GM18867 (cell line): Measurements from ENCODE around the gene SASH3.
"Not testable (repeated sequence)": the region's sequence is repeated elsewhere in the genome, so short reads cannot be mapped to it uniquely, and the experiment has no call there.

Experiments
- ATAC-seq: cut with Tn5 transposase; IDR thresholded peaks from one replicate; pipeline ENCODE4 v1.9.1; 2021; ENCODE audit warnings: mild to moderate bottlenecking, moderate library complexity; ENCODE audit not compliant: unreplicated experiment

SASH3 gene

DNA sequence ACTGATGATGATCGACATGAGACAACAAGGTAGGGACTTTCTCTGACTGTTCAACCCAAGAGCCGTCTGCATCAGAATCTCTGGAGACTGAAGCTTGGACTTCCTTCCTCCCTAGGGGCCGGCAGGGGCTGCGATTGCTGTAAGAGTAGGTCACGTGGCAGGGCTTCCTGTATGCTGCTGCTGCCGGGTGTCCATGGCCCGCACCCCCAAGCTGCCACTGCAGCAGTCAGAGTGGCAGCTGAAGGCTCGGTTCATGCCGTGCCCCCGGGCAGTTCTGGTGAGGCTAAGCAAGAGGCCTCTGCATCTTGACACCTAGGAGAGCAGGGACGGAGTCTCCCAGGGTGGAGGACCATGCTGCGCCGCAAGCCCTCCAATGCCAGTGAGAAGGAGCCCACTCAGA is at the start of gene SASH3:
SASH3 (plus strand) TSS at position 203 of the 400 bp plus-strand sequence; CDS start at position 352, 149 bp downstream.
- ATAC-seq: peak; percentile 27

GRCh38 chrX:129731228-129731627 is 48.5 kb upstream of the SASH3 start:
- ATAC-seq: no peak

DNA sequence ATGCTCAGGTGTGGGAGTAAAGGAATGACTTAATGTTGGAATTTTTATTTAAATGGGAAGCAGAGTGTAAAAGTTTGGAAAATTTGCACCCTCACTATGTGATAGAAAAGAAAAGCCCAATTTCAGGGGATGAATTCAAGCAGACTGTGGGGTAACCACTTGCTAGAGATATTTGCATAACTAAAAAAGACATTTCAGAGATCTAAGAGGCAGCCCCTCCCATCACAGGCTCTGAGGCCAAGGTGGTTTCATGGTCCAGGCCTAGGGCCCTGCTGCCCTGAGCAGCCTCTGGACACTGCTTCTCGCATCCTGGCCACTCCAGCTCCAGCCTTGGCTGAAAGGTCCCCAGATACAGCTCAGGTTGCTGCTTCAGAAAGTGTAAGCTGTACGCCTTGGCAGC is 46.9 kb upstream of the SASH3 start:
- ATAC-seq: peak; percentile 49

DNA sequence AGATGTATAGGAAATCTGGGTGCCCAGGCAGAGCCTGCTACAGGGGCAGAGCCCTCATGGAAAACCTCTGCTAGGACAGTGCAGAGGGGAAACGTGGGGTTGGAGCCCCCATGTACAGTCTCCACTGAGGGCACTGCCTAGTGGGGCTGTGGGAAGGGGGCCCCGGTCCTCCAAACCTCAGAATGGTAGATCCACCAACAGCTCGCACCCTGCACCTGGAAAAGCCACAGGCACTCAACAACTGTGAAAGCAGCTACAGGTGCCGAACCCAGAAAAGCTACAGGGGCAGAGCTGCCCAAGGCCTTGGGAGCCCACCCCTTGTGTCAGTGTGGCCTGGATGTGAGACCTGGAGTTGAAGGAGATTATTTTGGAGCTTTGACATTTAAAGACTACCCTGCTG is 46.4 kb upstream of the SASH3 start:
- ATAC-seq: no peak

- no peak for ATAC-seq
Measured at GRCh38 chrX:129736491-129736890, 43.3 kb upstream of the SASH3 start.

GRCh38 chrX:129737916-129738315 is 41.8 kb upstream of the SASH3 start:
- no peak for ATAC-seq

- ATAC-seq: no peak
Measured at GRCh38 chrX:129738466-129739308, 41.1 kb upstream of the SASH3 start, which contains the start of gene XPNPEP2. XPNPEP2 (plus strand) TSS chrX:129738979; CDS start chrX:129739214, 235 bp downstream.

DNA sequence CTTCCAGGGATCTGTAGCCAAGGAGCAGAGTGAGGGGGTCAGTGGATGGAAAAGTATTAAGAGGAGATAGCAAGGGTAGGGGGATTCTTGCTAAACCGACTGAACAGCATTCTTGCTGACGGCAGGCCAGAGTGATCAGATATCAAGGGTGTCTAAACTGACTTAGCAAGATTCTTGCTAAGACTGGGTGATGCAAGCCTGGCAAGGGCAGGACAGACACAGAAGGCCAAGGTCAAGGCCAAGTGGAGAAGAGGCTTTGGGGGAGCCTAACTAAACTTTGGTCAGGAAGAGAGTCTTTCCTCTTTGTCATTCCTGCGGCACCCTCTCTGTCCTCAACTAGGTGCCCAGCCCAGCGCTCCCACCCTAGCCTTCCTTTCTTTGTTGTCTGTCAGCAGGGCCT is 40.2 kb upstream of the SASH3 start:
- ATAC-seq: no peak

DNA sequence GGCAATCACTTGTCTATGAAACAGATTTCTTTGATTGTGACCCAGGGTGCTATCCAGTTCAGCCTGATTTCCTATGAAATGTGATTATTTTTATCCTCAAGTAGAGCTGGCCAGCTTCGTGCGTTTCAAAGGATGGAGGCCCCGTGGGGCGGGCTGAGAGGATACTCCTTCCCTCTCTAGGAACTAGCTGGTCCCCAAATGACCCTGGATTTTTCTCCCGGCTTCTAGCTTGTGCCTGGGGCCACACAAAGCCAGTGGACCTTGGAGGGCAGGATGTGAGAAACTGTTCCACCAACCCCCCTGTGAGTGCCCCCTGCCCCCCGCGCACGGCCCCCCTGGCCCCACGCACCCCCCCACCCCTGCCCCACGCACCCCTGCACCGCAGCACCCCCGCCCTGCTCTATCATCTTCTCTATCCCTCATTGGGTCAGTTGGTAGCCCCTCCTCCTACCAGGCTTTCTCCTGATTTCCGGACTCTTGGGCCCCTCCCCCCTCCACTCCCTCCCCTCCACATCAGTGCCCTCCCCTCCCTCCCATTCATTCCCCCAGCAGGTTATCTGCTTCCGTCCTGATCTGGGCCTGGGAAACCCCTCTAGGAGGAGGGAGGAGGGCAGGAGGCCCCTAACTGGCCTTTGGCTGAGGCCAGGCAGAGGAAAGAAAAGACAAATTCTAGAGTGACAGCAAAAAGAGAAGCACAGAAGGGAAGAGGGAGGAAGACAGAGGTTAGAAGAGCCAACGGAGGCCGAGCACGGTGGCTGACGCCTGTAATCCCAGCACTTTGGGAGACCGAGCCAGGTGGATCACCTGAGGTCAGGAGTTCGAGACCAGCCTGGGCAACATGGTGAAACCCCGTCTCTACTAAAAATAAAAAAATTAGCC is 37.6 kb upstream of the SASH3 start:
- no peak for ATAC-seq

DNA sequence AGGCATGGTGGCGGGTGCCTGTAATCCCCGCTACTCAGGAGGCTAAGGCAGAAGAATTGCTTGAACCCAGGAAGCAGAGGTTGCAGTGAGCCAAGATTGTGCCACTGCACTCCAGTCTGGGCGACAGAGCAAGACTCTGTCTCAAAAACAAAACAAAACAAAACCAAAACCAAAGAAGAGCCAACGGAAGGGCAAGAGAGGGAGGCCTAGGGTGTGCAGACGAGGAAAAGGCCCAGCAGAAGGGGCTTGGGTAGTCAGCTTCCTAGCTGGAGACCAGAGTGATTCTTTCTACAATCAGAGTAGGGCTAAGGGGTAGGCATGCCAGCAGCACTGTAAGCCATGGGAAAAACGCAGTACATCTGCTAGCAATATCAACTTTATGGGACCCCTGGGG is 37.0 kb upstream of the SASH3 start:
- not testable (repeated sequence) for ATAC-seq

GRCh38 chrX:129743821-129744220 is 35.9 kb upstream of the SASH3 start:
- no peak for ATAC-seq

- ATAC-seq: no peak
Measured at GRCh38 chrX:129744861-129745321, 34.9 kb upstream of the SASH3 start.

DNA sequence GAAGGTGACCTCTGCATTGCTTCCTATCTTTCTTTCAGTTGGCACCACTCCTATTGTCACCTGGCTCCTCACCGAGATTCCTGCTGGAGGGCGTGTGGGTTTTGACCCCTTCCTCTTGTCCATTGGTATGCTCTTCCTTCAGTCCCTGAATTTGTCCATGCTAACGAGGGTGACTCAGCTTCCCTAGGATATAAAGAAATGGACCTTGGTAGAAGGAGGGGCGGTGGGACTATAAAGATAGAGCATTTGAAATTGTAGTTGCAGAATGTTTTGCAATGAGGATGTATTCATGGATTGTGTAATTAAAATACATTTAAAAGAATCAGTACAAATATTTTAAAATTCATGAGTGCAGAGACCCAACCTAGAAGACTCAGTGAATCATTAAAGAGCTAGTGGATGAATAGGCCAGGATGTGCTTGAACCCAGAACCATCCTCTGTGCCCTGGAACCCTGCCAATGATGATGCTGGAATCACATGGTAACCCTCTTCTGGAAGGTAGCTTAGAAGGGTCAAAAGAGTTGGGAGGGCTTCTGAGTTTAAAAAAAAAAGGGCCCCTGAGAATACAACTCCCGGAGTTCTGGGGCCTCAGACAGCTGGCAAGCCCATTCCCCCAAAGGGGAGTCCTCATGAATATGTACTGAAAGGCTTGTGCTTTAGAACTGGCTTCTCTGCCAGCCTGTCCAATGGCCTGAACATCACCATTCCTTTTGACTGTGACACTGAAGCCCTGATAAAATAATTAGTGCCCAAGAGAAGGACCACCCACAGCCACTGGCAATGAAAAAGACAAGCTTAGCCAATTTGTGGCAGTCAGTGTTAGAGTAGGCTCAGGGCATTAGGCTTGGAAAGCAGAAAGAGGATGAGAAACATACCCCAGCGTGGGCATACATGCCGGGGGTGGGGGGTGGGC is 32.9 kb upstream of the SASH3 start:
- ATAC-seq: no peak

DNA sequence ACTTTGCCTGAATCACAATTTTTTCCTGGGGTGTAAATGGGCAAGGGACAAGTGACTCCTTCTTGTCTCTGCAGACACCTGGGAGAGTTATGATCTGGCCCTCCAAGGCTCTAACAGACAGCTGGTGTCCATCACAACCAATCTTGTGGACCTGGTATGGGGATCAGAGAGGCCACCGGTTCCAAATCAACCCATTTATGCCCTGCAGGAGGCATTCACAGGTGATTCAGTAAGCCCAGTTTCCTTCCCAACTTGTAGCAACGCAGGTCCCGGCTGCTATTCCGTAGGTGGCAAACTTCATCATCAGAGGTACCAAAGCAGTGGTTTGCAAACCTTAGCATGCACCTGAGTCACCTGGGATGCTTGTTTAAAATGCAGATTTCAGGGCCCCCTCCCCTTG is 32.2 kb upstream of the SASH3 start:
- no peak for ATAC-seq

DNA sequence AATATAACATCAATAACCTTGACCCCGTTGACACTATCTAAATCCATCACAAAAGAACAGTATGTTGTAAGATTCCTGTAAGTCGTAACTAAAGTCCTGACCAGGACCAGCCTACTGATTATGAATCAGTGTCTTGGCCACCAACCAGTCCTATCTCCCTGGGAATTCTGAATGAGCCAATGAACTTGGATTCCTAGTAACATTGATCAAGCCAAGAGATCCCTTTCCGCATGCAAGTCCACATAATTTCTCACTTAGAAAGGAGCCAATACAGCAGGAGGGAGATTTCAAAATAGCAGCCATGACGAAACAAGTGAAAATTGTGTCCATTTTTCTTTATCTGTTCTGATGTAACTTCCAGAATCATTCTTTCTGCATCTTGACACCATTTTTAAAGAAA is 31.4 kb upstream of the SASH3 start:
- no peak for ATAC-seq

DNA sequence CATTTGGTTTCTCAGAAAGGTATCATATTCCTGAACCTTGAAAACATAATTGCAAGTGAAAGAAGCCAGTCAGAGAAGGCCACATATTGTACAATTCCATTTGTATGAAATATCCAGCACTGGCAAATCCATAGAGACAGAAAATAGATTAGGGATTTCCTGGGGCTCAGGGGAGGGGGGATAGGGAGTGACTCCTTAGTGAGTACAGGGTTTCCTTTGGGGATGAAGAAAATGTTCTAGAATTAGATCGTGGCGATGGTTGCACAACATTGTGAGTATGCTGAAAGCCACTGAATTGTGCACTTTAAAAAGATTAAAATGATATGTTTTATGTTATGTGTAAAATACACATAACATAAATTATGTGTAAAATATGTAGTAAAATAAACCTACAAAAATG is 30.7 kb upstream of the SASH3 start:
- ATAC-seq: no peak

GRCh38 chrX:129750971-129751370 is 28.8 kb upstream of the SASH3 start:
- no peak for ATAC-seq

GRCh38 chrX:129754056-129755024 is 25.4 kb upstream of the SASH3 start:
- no peak for ATAC-seq
